Prostate gland (tissue), 2 donors: ENCODE results near the gene HIVEP3. TPM values are rescaled to one million over a fixed set of nuclear protein-coding genes. Genes with fewer than 3 reads are reported as not detected.

ENCODE experiments used
- DNase-seq: peaks from one replicate; pipeline ENCODE4 v3.0.0-alpha.2; 2019; ENCODE audit warnings: low spot score
- H3K27ac ChIP-seq, 2 donors: fragments of 200-600 bp; sonication (generic); 2 replicates each; pipeline ENCODE4 v1.5.1; 2017 to 2019
- H3K27me3 ChIP-seq: fragments of 200-600 bp; sonication (generic); replicated peaks from 2 replicates; pipeline ENCODE4 v1.5.1; 2019; ENCODE audit not compliant: insufficient read depth
- H3K36me3 ChIP-seq, 2 donors: fragments of 200-600 bp; sonication (generic); 1 replicate in 1 of 2; 2 replicates in 1 of 2; pipeline versions ENCODE4 v1.5.1 to v1.8.1; 2017 to 2019
- H3K4me1 ChIP-seq: fragments of 200-600 bp; sonication (generic); replicated peaks from 2 replicates; pipeline ENCODE4 v1.5.1; 2019
- H3K4me3 ChIP-seq, 2 donors: fragments of 200-600 bp; sonication (generic); 2 replicates each; pipeline ENCODE4 v1.5.1; 2017 to 2019
- H3K9me3 ChIP-seq: fragments of 200-600 bp; sonication (generic); 2 replicates; pipeline ENCODE4 v1.5.1; 2017
- POLR2A ChIP-seq: fragments of 450-650 bp; IDR thresholded peaks from one replicate; pipeline ENCODE4 v1.6.1; 2016; ENCODE audit warnings: antibody characterized with exemption, mild to moderate bottlenecking
- POLR2AphosphoS5 ChIP-seq: sonication (generic); formaldehyde crosslinking; IDR thresholded peaks from one replicate; pipeline ENCODE4 v1.6.1; 2017; ENCODE audit warnings: antibody characterized with exemption
- WGBS: methylation state at CpG from one replicate; pipeline ENCODE4 v1.1.5; 2018; 5-methylcytosine and 5-hydroxymethylcytosine counted together
- intact Hi-C: fragments of 100-400 bp; cut with DNase I; formaldehyde crosslinking; loops from one replicate; pipeline ENCODE4 v1.14.2; 2022
- total RNA-seq, 2 donors: library from RNA; depleted of rRNA; stranded (reverse); fragments of >200 nt; gene quantifications; one replicate each; pipeline ENCODE4 v1.1.0, GENCODE V29; 2016
- TF ChIP-seq, protein P1 (sequence below), 4 experiments: fragments of 200-600 bp in 2 of 4; fragments of 450-650 bp in 2 of 4; sonication (generic) in 2 of 4; IDR thresholded peaks; 1 replicate in 3 of 4; 2 replicates in 1 of 4; pipeline ENCODE4 v1.5.1; 2016 to 2019; ENCODE audit warnings: antibody characterized with exemption in 4 of 4, mild to moderate bottlenecking in 2 of 4, moderate library complexity in 2 of 4

Gene HIVEP3
- total RNA-seq, 2 donors from 2014 or later, result 9.3 to 11.2 TPM

GRCh38 chr1:41833519-41834000, 85.2 kb downstream of the HIVEP3 start:
- no peaks in the 10 kb centered on the region for H3K27me3 ChIP-seq
- H3K4me1 ChIP-seq, result no peaks in the 10 kb centered on the region
- WGBS, result 98% methylated on average over 5 of the region's 5 CpGs
- no peak for DNase-seq
- intact Hi-C loops, result no loop called here
- H3K36me3 ChIP-seq, result no peaks in the 10 kb centered on the region
- no peak overlapping the region for H3K4me3 ChIP-seq
- no peaks in the 10 kb centered on the region for H3K9me3 ChIP-seq
- TF ChIP-seq, protein P1, sequence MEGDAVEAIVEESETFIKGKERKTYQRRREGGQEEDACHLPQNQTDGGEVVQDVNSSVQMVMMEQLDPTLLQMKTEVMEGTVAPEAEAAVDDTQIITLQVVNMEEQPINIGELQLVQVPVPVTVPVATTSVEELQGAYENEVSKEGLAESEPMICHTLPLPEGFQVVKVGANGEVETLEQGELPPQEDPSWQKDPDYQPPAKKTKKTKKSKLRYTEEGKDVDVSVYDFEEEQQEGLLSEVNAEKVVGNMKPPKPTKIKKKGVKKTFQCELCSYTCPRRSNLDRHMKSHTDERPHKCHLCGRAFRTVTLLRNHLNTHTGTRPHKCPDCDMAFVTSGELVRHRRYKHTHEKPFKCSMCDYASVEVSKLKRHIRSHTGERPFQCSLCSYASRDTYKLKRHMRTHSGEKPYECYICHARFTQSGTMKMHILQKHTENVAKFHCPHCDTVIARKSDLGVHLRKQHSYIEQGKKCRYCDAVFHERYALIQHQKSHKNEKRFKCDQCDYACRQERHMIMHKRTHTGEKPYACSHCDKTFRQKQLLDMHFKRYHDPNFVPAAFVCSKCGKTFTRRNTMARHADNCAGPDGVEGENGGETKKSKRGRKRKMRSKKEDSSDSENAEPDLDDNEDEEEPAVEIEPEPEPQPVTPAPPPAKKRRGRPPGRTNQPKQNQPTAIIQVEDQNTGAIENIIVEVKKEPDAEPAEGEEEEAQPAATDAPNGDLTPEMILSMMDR (IDR thresholded peaks at IDR 0.05), result no peak
- TF ChIP-seq POLR2AphosphoS5, result no peak
- TF ChIP-seq POLR2A, result no peak
- no peak overlapping the region for H3K27ac ChIP-seq

DNA sequence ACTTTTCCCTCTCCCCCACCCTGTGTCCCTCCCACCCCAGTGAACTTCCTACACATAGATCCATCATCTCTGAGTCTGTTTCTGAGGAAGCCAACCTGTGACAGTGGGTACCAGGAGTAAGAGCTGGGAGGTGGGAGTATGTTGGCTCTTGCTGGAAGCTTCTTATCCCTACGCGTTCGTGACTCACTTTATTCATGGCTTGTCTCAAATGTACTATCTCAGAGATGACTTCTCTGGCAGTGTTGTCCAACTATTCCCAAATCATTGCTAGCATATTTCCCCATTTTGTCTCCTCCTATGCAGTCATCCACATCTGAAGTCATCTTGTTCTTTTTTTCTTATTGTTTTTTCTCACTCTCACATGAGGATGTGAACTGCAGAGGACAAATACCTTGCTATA, 88.0 kb downstream of the HIVEP3 start:
- H3K9me3 ChIP-seq, result no peaks in the 10 kb centered on the region
- no peak for TF ChIP-seq POLR2AphosphoS5
- TF ChIP-seq, protein P1 (IDR thresholded peaks at IDR 0.05), result no peak
- no peak for TF ChIP-seq POLR2A
- H3K27me3 ChIP-seq, result no peaks in the 10 kb centered on the region
- no peak for DNase-seq
- H3K27ac ChIP-seq, result no peak overlapping the region
- intact Hi-C loops, result no loop called here
- 92% methylated on average over 3 of the region's 3 CpGs for WGBS
- H3K4me1 ChIP-seq, result no peaks in the 10 kb centered on the region
- no peaks in the 10 kb centered on the region for H3K36me3 ChIP-seq
- no peak overlapping the region for H3K4me3 ChIP-seq

GRCh38 chr1:41827991-41828570, 90.6 kb downstream of the HIVEP3 start:
- intact Hi-C loops, result no loop called here
- H3K4me1 ChIP-seq, result no peaks in the 10 kb centered on the region
- H3K9me3 ChIP-seq, result no peaks in the 10 kb centered on the region
- H3K36me3 ChIP-seq, result no peaks in the 10 kb centered on the region
- no peaks in the 10 kb centered on the region for H3K27me3 ChIP-seq
- TF ChIP-seq POLR2A, result no peak
- H3K4me3 ChIP-seq, result no peak overlapping the region
- WGBS, result 48% methylated on average over 4 of the region's 4 CpGs
- DNase-seq, result no peak
- H3K27ac ChIP-seq, result no peak overlapping the region

GRCh38 chr1:41823471-41823870, 95.3 kb downstream of the HIVEP3 start:
- no peaks in the 10 kb centered on the region for H3K27me3 ChIP-seq
- no peaks in the 10 kb centered on the region for H3K36me3 ChIP-seq
- no peaks in the 10 kb centered on the region for H3K9me3 ChIP-seq
- intact Hi-C loops, result no loop called here
- 57% methylated on average over 4 of the region's 4 CpGs for WGBS
- H3K27ac ChIP-seq, result no peak overlapping the region
- TF ChIP-seq POLR2A (no peak), POLR2AphosphoS5 (no peak)
- TF ChIP-seq, protein P1 (IDR thresholded peaks at IDR 0.05), result no peak
- no peak for DNase-seq
- no peaks in the 10 kb centered on the region for H3K4me1 ChIP-seq
- H3K4me3 ChIP-seq, result no peak overlapping the region

GRCh38 chr1:41822866-41823265, 95.9 kb downstream of the HIVEP3 start:
- Histone ChIP-seq H3K27me3 (no peaks in the 10 kb centered on the region), H3K9me3 (no peaks in the 10 kb centered on the region), H3K27ac (no peak overlapping the region), H3K36me3 (no peaks in the 10 kb centered on the region), H3K4me3 (no peak overlapping the region), H3K4me1 (no peaks in the 10 kb centered on the region)
- intact Hi-C loops, result no loop called here
- no peak for DNase-seq
- TF ChIP-seq POLR2AphosphoS5, result no peak
- TF ChIP-seq, protein P1 (IDR thresholded peaks at IDR 0.05), result no peak
- no peak for TF ChIP-seq POLR2A
- 83% methylated on average over 3 of the region's 3 CpGs for WGBS
